ENCODE results near the gene PRDM7. TPM values are rescaled to one million over a fixed set of nuclear protein-coding genes. Genes with fewer than 3 reads are reported as not detected.
"Not testable (repeated sequence)": the region's sequence is repeated elsewhere in the genome, so short reads cannot be mapped to it uniquely, and the experiment has no call there.

Gene PRDM7
- total RNA-seq, 1 experiment from 2014 or later: not detected

DNA sequence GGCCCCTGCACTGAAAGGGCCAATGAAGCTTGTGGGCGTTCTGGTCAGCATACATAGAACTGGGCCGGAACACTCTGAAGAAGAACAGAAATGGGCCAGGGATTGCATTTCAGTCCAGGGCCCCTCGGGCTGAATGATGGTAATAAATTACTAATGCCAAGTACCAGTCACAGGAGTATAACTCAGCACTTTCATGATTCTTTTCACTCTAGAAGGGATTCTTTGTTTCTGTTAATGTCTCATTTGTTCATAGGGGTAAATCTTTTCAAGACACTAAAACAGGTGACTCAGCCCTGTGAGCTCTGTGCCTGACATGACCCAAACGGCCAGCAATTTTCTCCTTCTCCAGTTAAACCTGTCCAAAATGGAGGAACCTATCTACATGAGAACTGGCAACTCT, 15.7 kb upstream of the PRDM7 start:
- no CpG with 5 or more reads among the region's 4 CpGs for WGBS (ENCODE audit: extremely low coverage, insufficient read length, low lambda C conversion rate)
- not testable (repeated sequence) for H2BK20ac ChIP-seq (ENCODE audit: low read depth, low read length, poor library complexity, severe bottlenecking); H3K23me2 ChIP-seq (ENCODE audit: insufficient read length, low read depth, low read length, poor library complexity, severe bottlenecking); H3K9me3 Mint-ChIP-seq; H2BK5ac ChIP-seq (ENCODE audit: insufficient read length, low read length); H3K9ac ChIP-seq (ENCODE audit: extremely low read depth, insufficient read length, low read length); H2AK5ac ChIP-seq (ENCODE audit: insufficient read length, low read length); H2AFZ ChIP-seq (ENCODE audit: low read length); H2BK12ac ChIP-seq (ENCODE audit: insufficient read length, low read depth, low read length); H2BK15ac ChIP-seq (ENCODE audit: low read depth, low read length); H3K27me3 Mint-ChIP-seq (ENCODE audit: low read depth); H3K4me1 ChIP-seq (ENCODE audit: insufficient read depth, low read length); H4K91ac ChIP-seq (ENCODE audit: insufficient read length, low read depth, low read length); H3K9me3 ChIP-seq (ENCODE audit: control insufficient read depth, low read depth, low read length); H3K4me3 Mint-ChIP-seq; H3K14ac ChIP-seq (ENCODE audit: insufficient read depth, low read length); H4K5ac ChIP-seq (ENCODE audit: insufficient read length, low read depth, low read length); H4K8ac ChIP-seq (replicated peaks; ENCODE audit: insufficient read length, low read depth, low read length); DNase-seq; H3K27me3 ChIP-seq (ENCODE audit: insufficient read depth, low read length); H3T11ph ChIP-seq (ENCODE audit: low read length); H3K23ac ChIP-seq (ENCODE audit: insufficient read length, low read depth, low read length); H3K79me1 ChIP-seq (ENCODE audit: insufficient read depth, low read depth, low read length, poor library complexity, severe bottlenecking); H4K20me1 ChIP-seq (ENCODE audit: control insufficient read depth, insufficient read depth, insufficient read length); H3K79me2 ChIP-seq (ENCODE audit: insufficient read depth, low read length); H3K27ac ChIP-seq (ENCODE audit: insufficient read length, low read depth, low read length); H3K4me2 ChIP-seq (ENCODE audit: insufficient read depth, insufficient read length, low read length); H2BK120ac ChIP-seq (ENCODE audit: low read depth, low read length, poor library complexity, severe bottlenecking); H3K36me3 Mint-ChIP-seq (ENCODE audit: insufficient read depth in 1 of 3, low read depth in 3 of 3); H3K4ac ChIP-seq (ENCODE audit: low read depth, low read length); H3K56ac ChIP-seq (ENCODE audit: insufficient read length, low read depth, low read length); H3K18ac ChIP-seq (ENCODE audit: insufficient read length, low read depth, low read length); H3K27ac Mint-ChIP-seq
- H3K4me1 Mint-ChIP-seq: peaks cover 11 to 20% of the 10 kb centered on the region in 2 experiments

Data from H9 (cell line).